ENCODE measurements around the gene AQP1.

GRCh38 chr7:30923009-30923773, 11.5 kb downstream of the AQP1 start:
- no peak for TF ChIP-seq POLR2AphosphoS5 (IDR thresholded peaks at IDR 0.05)
- TF ChIP-seq CTCF (IDR thresholded peaks at IDR 0.05): no peak
